ENCODE measurements around the gene NGRN. TPM values are rescaled to one million over a fixed set of nuclear protein-coding genes. Genes with fewer than 3 reads are reported as not detected.

The NGRN gene
- polyA plus RNA-seq, 1 donor from 2014 or later, result 466 TPM

- Histone ChIP-seq H3K9me3 (ENCODE audit: low read length) (no peaks in the 10 kb centered on the region), H4K20me1 (ENCODE audit: insufficient read depth) (no peaks in the 10 kb centered on the region), H3K4me3 (ENCODE audit: low read length) (no peak overlapping the region), H3K27me3 (ENCODE audit: insufficient read depth, low read depth, low read length) (no peaks in the 10 kb centered on the region), H3K79me2 (replicated peaks; ENCODE audit: insufficient read depth, low read length) (no peaks in the 10 kb centered on the region), H3K36me3 (ENCODE audit: insufficient read depth, low read length) (no peaks in the 10 kb centered on the region), H3K9me2 (ENCODE audit: insufficient read depth, low read length) (no peaks in the 10 kb centered on the region), H3F3A (ENCODE audit: insufficient read depth, low read length, poor library complexity, severe bottlenecking) (no peaks in the 10 kb centered on the region), H2AFZ (ENCODE audit: low read depth, low read length) (no peak overlapping the region), H3K9ac (ENCODE audit: low read length) (no peak overlapping the region), H3K4me2 (ENCODE audit: low read length) (no peak overlapping the region), H3K27ac (ENCODE audit: low read length) (no peak overlapping the region)
- no peak for TF ChIP-seq MXI1 (conservative IDR thresholded peaks at IDR 0.05; ENCODE audit: poor library complexity, severe bottlenecking)
- TF ChIP-seq, protein P1, sequence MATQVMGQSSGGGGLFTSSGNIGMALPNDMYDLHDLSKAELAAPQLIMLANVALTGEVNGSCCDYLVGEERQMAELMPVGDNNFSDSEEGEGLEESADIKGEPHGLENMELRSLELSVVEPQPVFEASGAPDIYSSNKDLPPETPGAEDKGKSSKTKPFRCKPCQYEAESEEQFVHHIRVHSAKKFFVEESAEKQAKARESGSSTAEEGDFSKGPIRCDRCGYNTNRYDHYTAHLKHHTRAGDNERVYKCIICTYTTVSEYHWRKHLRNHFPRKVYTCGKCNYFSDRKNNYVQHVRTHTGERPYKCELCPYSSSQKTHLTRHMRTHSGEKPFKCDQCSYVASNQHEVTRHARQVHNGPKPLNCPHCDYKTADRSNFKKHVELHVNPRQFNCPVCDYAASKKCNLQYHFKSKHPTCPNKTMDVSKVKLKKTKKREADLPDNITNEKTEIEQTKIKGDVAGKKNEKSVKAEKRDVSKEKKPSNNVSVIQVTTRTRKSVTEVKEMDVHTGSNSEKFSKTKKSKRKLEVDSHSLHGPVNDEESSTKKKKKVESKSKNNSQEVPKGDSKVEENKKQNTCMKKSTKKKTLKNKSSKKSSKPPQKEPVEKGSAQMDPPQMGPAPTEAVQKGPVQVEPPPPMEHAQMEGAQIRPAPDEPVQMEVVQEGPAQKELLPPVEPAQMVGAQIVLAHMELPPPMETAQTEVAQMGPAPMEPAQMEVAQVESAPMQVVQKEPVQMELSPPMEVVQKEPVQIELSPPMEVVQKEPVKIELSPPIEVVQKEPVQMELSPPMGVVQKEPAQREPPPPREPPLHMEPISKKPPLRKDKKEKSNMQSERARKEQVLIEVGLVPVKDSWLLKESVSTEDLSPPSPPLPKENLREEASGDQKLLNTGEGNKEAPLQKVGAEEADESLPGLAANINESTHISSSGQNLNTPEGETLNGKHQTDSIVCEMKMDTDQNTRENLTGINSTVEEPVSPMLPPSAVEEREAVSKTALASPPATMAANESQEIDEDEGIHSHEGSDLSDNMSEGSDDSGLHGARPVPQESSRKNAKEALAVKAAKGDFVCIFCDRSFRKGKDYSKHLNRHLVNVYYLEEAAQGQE (IDR thresholded peaks at IDR 0.05; ENCODE audit: borderline replicate concordance), result no peak
Measured at GRCh38 chr15:90315278-90315982, 50.0 kb downstream of the NGRN start.

DNA sequence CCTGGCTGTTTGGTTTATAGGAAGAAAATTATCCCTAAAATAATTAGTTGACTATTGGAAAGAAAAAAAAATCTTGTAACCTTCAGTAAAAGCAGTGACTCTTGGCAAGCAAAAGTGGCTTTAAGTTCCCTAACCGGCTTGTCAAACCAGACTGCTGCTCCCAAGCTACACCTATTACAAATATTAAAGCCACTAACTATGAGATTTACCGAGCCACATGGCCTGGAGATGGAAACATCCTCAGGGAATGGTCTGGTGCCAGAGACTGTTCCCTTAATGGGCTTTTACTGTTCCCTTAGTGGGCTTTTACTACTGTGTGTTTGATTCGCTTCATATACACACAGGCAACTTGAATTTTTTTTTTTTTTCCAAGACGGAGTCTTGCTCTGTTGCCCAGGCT, 50.7 kb downstream of the NGRN start:
- Histone ChIP-seq H3K9me3 (ENCODE audit: low read length) (no peaks in the 10 kb centered on the region), H3K27ac (ENCODE audit: low read length) (no peak overlapping the region)

More for the DNA sequence above, 50.7 kb downstream of the NGRN start:
- Histone ChIP-seq H4K20me1 (ENCODE audit: insufficient read depth) (no peaks in the 10 kb centered on the region), H3K4me3 (ENCODE audit: low read length) (no peak overlapping the region), H3K79me2 (replicated peaks; ENCODE audit: insufficient read depth, low read length) (no peaks in the 10 kb centered on the region), H2AFZ (ENCODE audit: low read depth, low read length) (no peak overlapping the region), H3F3A (ENCODE audit: insufficient read depth, low read length, poor library complexity, severe bottlenecking) (no peaks in the 10 kb centered on the region), H3K36me3 (ENCODE audit: insufficient read depth, low read length) (no peaks in the 10 kb centered on the region), H3K4me2 (ENCODE audit: low read length) (no peak overlapping the region), H3K9me2 (ENCODE audit: insufficient read depth, low read length) (no peaks in the 10 kb centered on the region), H3K9ac (ENCODE audit: low read length) (no peak overlapping the region), H3K27me3 (ENCODE audit: insufficient read depth, low read depth, low read length) (no peaks in the 10 kb centered on the region)
- no peak for TF ChIP-seq EP300 (conservative IDR thresholded peaks at IDR 0.05; ENCODE audit: poor library complexity, severe bottlenecking)
- TF ChIP-seq EZH2 (IDR thresholded peaks at IDR 0.05; ENCODE audit: borderline replicate concordance, insufficient read depth, low read length, poor library complexity, severe bottlenecking), result no peak
- no peak for TF ChIP-seq RAD21 (conservative IDR thresholded peaks at IDR 0.05)
- TF ChIP-seq, protein P1 (IDR thresholded peaks at IDR 0.05; ENCODE audit: borderline replicate concordance), result no peak
- no peak for TF ChIP-seq MXI1 (conservative IDR thresholded peaks at IDR 0.05; ENCODE audit: poor library complexity, severe bottlenecking)
- TF ChIP-seq CTCF (IDR thresholded peaks at IDR 0.05; ENCODE audit: poor library complexity, severe bottlenecking), result no peak
- TF ChIP-seq TAF1 (IDR thresholded peaks at IDR 0.05; ENCODE audit: low read depth), result no peak
- no peak for TF ChIP-seq POLR2AphosphoS5 (IDR thresholded peaks at IDR 0.05)
- TF ChIP-seq SMC3 (conservative IDR thresholded peaks at IDR 0.05; ENCODE audit: poor library complexity), result no peak
